ENCODE data around the gene PPIP5K2. TPM values are rescaled to one million over a fixed set of nuclear protein-coding genes. Genes with fewer than 3 reads are reported as not detected.
"Not testable (repeated sequence)": the region's sequence is repeated elsewhere in the genome, so short reads cannot be mapped to it uniquely, and the experiment has no call there.

Gene PPIP5K2
- total and polyA plus RNA-seq, 8 donors, result 47.7 to 92.0 (median 86.3) TPM

DNA sequence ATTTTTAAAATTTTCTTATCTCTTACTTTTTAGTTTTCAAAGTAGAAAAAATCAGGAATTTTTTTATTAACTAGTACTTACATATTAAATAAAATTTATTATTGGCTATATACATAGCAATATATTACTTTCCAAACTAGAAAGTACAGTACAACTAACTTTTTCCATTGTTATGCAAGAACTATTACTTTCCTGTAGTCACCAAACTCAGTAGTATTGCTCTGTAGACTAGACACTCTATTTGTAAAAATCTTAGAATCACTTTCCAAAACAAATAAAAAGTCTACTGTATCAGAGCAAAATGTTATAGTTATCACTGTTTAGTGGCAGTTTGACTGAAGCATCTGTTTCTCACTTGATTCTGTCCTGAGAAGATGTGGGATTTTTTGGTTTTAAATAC lies 83.1 kb downstream of the PPIP5K2 start:
- no peaks in the 10 kb centered on the region for H3K9me3 ChIP-seq
- no peaks in the 10 kb centered on the region for H3K27me3 ChIP-seq
- no peak for ATAC-seq
- no peaks in the 10 kb centered on the region for H3K4me1 ChIP-seq
- no peak overlapping the region for H3K4me3 ChIP-seq
- H3K27ac ChIP-seq, result no peak overlapping the region
- intact Hi-C loops (cut with DNase I), result no loop called here
- no peak for DNase-seq
- H3K36me3 ChIP-seq, result peaks cover 0 to 30% of the 10 kb centered on the region in 2 donors
- TF ChIP-seq, protein P1, sequence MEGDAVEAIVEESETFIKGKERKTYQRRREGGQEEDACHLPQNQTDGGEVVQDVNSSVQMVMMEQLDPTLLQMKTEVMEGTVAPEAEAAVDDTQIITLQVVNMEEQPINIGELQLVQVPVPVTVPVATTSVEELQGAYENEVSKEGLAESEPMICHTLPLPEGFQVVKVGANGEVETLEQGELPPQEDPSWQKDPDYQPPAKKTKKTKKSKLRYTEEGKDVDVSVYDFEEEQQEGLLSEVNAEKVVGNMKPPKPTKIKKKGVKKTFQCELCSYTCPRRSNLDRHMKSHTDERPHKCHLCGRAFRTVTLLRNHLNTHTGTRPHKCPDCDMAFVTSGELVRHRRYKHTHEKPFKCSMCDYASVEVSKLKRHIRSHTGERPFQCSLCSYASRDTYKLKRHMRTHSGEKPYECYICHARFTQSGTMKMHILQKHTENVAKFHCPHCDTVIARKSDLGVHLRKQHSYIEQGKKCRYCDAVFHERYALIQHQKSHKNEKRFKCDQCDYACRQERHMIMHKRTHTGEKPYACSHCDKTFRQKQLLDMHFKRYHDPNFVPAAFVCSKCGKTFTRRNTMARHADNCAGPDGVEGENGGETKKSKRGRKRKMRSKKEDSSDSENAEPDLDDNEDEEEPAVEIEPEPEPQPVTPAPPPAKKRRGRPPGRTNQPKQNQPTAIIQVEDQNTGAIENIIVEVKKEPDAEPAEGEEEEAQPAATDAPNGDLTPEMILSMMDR (IDR thresholded peaks at IDR 0.05), result no peak

DNA sequence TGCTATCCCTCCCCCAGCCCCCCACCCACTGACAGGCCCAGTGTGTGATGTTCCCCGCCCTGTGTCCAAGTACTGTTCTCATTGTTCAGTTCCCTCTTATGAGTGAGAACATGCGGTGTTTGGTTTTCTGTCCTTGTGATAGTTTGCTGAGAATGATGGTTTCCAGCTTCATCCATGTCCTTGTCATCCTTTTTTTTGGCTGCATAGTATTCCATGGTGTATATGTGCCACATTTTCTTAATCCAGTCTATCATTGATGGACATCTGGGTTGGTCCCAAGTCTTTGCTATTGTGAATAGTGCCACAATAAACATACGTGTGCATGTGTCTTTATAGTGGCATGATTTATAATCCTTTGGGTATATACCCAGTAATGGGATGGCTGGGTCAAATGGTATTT lies 84.9 kb downstream of the PPIP5K2 start:
- DNase-seq; intact Hi-C loops (cut with DNase I); ATAC-seq; H3K4me3 ChIP-seq; H3K27me3 ChIP-seq; H3K27ac ChIP-seq; H3K9me3 ChIP-seq; H3K4me1 ChIP-seq: not testable (repeated sequence)
- peaks cover 0 to 29% of the 10 kb centered on the region in 2 donors for H3K36me3 ChIP-seq

DNA sequence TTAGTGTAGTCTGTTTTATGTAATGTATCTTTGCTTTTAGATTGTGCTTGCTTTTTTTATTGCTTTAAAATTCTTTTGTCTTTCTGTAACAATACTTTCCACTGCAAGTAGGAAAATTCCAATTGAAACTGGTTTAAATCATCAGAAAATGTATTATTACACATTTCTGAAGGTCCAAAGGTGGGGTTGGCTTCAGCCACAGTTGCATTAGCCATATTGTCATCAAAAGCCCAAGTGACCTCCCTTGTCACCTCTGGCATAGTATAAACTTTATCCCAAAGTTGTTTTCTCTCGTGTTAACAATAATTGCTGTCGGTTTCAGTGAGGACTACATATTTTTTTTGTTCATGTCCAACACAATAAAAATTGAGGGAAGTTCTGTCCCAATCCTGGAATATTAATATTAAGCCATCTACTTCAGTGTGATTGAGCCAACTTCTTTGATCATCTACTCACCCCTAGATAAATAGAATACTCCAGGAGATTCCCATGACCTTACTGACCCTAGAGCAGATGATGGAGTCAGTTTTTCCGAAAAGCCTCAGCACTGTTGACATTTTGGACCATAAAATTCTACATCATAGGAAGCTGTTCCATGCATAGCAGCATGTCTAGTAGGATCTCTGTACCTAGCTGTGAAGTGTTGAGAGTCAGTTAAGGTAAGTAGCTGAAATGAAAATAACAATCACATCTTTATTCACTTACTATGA lies 86.0 kb downstream of the PPIP5K2 start:
- Histone ChIP-seq H3K4me1 (no peaks in the 10 kb centered on the region), H3K36me3 (peaks cover 0 to 25% of the 10 kb centered on the region in 2 donors), H3K9me3 (no peaks in the 10 kb centered on the region), H3K4me3 (no peak overlapping the region), H3K27me3 (no peaks in the 10 kb centered on the region), H3K27ac (no peak overlapping the region)
- intact Hi-C loops (cut with DNase I), result no loop called here
- ATAC-seq (no peak), DNase-seq (no peak)
- TF ChIP-seq, protein P1 (IDR thresholded peaks at IDR 0.05), result no peak

DNA sequence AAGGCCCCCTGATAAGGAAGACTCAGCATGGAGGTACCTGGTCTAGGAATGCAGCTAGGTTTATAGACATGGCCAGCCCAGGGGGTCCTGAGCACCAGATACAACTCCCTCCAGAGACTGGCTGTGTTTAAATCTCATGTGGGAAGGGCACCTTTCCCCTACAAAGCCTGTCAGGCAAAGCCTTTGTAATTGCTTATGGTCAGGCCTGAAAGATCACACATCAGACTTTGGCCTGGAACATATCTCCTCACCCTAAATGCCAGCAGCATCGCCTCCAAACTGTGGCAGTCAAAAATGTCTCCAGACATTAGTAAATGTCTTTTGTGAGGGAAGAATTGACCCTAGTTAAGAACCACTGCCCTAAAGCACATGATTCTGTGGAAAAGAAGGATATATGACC lies 86.9 kb downstream of the PPIP5K2 start:
- TF ChIP-seq, protein P1 (IDR thresholded peaks at IDR 0.05), result no peak
- intact Hi-C loops (cut with DNase I), result no loop called here
- Histone ChIP-seq H3K27ac (no peak overlapping the region), H3K36me3 (peaks cover 0 to 21% of the 10 kb centered on the region in 2 donors), H3K4me3 (no peak overlapping the region), H3K4me1 (peaks cover 0 to 4% of the 10 kb centered on the region in 2 donors), H3K27me3 (no peaks in the 10 kb centered on the region), H3K9me3 (no peaks in the 10 kb centered on the region)
- ATAC-seq (no peak), DNase-seq (no peak)

- TF ChIP-seq, protein P1 (IDR thresholded peaks at IDR 0.05), result no peak
- H3K9me3 ChIP-seq, result no peaks in the 10 kb centered on the region
- H3K36me3 ChIP-seq, result peaks cover 0 to 17% of the 10 kb centered on the region in 2 donors
- DNase-seq, result no peak
- intact Hi-C loops (cut with DNase I), result no loop called here
- ATAC-seq, result no peak
- H3K4me3 ChIP-seq, result no peak overlapping the region
- peaks cover 0 to 5% of the 10 kb centered on the region in 2 donors for H3K4me1 ChIP-seq
- no peaks in the 10 kb centered on the region for H3K27me3 ChIP-seq
- H3K27ac ChIP-seq, result no peak overlapping the region
Measured at GRCh38 chr5:103207653-103208052, 87.6 kb downstream of the PPIP5K2 start.

GRCh38 chr5:103208460-103208859 lies 88.4 kb downstream of the PPIP5K2 start:
- intact Hi-C loops (cut with DNase I), result no loop called here
- Histone ChIP-seq H3K27ac (no peak overlapping the region), H3K4me3 (no peak overlapping the region), H3K27me3 (no peaks in the 10 kb centered on the region), H3K4me1 (peaks cover 0 to 5% of the 10 kb centered on the region in 2 donors), H3K9me3 (no peaks in the 10 kb centered on the region), H3K36me3 (peaks cover 0 to 17% of the 10 kb centered on the region in 2 donors)
- TF ChIP-seq, protein P1 (IDR thresholded peaks at IDR 0.05), result no peak
- DNase-seq (no peak), ATAC-seq (no peak)
